Tongue (tissue), 2 donors: ENCODE measurements around the gene SYT1. TPM values are rescaled to one million over a fixed set of nuclear protein-coding genes. Genes with fewer than 3 reads are reported as not detected.
A peak's percentile ranks its signal among the peaks of the same experiment; 100 is the strongest.

Experiments used
- DNase-seq: peaks from one replicate; pipeline ENCODE4 v3.0.0-alpha.2; 2015
- total RNA-seq: library from RNA; depleted of rRNA; stranded (reverse); fragments of >200 nt; gene quantifications from one replicate; pipeline ENCODE4 v1.2.3, GENCODE V29; 2014

Gene SYT1
- total RNA-seq, 1 donor from 2014 or later, result 1.6 TPM

DNA sequence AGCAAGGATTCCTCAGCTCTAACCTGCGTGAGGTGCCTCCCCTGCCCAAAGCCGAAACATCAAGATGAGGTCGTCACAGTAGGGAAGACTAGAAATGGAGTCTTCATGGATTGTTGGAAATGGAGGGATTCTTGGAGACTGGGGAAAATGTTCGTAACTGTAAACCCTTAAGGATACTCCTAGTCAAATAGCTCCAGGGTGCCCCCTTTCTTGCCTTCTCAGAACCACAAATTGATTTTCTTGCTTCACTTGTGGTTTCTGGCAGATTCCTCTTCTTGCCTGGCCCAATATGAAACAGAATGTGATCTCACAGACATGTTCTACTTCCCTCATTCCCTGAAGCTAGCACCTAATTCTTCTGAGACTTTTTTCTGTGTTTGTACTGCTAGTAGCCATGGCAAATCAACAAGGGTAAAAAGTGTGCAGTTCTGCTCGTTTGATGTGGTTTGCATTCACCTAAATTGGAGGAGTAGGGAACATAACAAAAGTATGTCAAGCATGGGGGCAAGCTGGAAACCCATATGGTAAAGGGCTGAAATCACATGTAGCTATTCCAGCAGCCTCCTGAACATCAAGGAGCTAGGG lies 494.2 kb downstream of the SYT1 start:
- DNase-seq, result no peak

DNA sequence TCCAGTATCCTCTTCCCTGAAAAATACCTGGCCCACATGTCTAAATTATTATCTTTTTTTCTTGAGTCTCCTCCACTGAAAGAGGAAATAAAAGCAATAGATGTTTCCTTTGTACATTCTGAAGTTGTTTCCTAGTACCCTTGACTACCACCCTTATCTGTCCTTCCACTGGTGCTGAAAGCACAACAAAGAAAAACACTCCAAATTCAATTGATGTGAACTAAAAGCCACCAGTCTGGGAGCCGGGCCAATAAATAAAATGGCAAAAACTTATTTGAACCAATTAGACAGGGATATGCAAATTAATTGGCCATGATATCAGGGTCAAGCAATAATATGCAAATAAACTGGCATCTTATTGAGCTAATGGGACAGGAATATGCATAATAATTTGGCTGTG lies 495.7 kb downstream of the SYT1 start:
- no peak for DNase-seq

DNA sequence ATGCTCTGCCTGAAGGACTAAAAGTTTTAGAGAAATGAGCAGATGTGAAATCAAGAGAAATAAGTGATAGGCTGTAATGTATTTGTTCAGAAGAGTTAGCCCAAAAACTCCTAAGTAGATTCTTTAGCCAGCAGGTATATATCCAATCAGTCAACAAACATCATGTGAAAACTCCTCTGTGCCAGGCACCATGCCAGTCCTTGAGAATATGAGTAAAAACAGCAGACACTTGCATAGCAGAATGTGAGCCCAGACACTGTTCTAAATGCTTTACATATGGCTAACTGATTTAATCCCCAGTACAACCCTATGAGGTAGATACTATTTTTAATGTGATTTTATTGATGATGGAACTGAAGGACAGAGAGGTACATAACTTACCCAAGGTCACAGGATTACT lies 496.4 kb downstream of the SYT1 start:
- no peak for DNase-seq

DNA sequence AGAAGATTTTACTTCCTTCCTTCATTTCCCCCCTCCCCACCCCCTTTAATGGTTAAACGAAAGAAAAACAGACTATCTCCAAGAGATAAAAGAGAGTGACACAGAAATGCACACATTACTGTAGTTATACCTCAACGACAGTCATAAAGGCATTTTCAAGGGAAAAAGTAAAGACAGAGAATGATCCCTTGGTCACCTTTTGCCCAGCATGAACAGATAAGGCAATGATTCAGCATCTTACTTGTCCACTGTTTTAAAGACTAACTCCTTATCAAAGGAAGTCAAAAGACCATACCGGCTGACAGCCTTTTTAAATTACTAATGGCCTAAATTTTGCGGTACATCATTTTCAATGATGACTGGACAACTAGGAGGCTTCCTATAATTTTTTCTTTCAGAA lies 499.6 kb downstream of the SYT1 start:
- no peak for DNase-seq

DNA sequence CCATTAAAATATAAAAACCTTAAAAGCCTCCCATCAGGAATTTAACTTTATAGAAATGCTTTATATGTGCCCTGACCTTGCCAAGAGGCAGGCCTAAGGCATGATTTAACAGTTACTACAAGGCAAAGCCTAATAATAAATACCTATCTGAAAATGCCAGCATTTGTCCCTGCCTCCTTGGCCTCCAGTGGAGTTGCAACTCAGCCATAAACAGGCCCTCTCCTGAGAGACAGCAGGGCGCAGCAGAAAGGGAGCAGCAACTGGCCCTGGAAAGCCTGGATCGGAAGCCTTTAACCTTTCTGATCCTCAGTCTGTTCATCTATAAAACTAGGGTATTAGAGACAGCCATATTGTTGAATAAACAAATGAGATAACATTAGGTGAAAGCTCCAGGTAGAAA lies 501.8 kb downstream of the SYT1 start:
- DNase-seq, result no peak

DNA sequence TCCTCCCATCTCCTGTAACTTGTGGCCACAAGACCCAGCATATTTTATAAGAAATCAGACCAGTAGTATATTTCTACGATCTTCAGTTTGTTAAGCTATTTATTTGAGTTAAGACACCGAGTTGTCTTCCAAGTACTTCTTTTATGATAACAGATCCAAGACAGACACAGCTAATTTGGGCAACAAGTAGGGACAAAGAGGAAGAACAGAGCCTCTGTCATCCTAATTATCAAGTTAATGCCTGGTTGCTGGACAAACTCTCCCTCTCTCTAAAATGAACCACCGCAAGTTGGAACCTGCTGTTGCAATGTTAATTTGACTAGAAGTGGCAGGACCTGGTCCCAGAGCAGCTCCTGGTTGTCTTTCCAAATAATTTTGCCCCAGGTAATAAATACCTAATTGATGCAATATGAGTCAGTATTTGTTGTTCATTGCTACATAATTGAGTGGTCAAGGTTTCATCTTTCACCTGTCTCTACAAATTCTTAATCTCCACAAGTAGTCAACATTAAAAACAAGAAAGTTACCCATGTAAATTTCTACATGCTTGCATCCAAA lies 502.5 kb downstream of the SYT1 start:
- no peak for DNase-seq

DNA sequence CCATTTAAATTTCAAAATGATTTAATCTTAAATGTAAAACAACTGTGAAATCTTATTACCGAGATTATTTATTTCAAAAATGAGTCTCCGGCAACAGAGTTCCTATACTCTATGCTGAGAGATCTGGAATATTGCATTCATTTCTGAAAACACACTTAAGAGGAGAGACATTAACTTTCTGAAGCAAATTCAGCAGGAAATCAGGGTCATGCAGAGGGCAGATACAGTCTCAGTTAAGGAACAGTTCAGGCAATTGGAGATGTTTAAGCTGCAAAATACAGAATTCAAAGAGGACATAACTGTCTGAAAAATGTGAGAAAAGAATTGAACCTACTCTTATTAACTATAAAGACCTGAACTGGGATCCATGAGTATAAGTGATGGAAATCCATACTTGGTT lies 505.4 kb downstream of the SYT1 start:
- no peak for DNase-seq

DNA sequence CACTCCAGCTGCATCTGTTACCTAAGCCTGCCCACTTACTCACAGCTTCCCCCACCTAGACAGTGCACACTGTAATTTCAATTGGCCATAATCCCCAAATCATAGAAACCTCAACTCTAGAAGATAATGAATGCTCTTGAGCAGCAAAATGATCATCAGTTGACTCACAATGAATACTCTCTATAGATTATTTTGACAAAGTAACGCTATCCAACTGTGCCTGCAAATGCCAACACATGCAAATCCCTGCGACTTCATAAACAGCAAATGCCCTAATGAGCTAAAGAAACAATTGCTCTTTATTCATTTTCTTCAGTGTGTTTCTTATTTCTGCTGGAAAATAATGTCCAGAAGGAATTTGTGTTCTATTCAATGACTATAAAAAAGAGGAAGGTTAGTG lies 506.7 kb downstream of the SYT1 start:
- no peak for DNase-seq

DNA sequence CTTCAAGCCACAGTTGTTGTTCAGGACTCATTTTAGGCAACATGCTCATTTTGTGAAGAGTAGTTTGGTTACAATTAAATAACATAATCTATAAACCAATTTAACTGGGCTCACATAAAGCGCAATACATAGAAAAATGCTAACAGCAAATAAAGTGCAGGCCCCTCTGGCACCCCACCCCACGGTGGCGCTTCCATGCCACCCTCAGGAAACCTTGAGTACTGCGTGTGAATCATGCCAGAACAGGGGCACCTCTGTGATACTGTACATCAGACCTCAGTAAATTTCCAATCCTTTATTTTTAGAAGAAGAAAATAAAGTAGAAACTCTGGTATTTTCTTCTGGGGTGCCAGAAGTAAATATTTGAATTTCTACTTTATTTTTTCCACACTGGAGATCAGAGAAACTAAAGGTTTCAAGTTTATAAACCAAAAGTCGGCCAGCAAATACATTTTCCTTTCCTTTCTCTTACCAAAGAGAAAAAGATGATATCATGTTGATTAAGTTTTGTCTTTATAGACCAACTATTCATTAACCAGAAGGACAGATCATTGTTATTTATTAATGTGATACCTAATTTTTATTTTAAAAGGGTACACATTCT lies 509.4 kb downstream of the SYT1 start:
- DNase-seq, result peak; percentile 51

DNA sequence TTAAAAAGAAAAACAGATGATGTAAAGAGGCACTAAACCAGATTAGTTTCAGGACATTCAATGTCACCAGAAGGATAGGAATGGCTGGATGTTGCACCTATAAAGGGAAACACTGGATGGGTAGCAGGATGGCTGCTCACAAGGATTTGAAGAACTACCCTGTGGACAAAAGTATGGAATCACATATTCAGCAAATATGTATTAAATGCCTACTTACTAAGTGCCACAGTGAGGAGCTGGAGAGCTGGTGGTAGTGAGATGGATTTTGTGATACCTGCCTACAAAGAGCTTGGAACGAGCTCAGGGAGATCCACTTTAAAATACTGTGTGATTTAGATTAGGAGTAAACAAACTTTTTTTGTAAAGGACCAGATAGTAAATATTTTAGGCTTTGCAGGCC lies 510.0 kb downstream of the SYT1 start:
- no peak for DNase-seq

DNA sequence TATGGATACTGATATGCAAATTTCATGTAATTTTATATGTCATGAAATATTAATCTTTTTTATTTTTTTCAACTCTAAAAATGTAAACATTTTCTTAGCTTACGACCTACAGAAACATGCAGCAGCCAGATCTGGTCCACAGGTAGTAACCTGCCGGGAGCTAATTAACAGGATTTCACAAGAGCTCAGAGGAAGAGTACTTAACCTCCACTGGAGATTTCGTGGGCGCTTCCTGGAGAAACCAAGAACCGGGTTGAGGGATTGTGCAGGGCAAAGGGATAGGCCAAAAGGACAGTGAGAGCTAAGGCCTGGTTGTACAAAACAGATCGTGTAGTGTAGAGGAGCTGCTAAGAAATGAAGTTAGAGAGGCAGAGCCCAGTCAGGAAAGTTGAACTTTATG lies 510.5 kb downstream of the SYT1 start:
- no peak for DNase-seq

DNA sequence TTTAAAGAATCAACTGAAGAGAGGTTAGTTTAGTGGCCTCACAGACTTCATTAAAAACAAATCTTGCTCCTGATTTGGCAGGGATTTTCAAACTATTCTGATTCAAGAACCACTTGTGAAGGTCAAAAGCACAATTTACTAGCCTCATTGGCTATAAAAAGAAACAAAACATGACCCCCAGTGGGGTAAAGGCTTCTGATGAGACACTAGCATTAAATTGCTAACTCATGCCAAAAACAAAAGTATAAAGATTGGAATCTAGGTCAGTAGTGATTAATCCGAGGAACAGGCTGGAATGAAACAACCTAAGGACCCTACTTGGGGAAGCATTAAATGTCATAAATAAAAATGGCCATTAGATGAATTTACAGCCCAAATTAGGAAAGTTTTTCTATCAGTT lies 513.9 kb downstream of the SYT1 start:
- DNase-seq, result no peak

DNA sequence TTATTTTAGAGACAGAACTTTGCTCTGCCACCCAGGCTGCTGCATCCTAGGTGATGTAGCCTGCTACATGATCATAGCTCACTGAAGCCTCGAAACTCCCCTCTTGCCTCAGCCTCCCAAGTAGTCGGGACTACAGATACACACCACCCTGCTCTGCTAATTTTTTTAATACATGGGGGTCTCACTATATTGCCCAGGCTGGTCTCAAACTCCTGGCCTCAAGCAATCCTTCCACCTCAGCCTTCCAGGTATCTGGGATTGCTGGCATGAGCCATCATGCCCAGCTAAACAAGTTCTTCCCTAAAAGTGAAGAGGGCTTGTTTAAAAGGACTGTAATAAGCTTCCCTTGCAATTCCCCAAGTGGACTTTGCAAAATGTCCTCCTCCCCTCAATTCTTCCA lies 515.8 kb downstream of the SYT1 start:
- DNase-seq, result no peak

DNA sequence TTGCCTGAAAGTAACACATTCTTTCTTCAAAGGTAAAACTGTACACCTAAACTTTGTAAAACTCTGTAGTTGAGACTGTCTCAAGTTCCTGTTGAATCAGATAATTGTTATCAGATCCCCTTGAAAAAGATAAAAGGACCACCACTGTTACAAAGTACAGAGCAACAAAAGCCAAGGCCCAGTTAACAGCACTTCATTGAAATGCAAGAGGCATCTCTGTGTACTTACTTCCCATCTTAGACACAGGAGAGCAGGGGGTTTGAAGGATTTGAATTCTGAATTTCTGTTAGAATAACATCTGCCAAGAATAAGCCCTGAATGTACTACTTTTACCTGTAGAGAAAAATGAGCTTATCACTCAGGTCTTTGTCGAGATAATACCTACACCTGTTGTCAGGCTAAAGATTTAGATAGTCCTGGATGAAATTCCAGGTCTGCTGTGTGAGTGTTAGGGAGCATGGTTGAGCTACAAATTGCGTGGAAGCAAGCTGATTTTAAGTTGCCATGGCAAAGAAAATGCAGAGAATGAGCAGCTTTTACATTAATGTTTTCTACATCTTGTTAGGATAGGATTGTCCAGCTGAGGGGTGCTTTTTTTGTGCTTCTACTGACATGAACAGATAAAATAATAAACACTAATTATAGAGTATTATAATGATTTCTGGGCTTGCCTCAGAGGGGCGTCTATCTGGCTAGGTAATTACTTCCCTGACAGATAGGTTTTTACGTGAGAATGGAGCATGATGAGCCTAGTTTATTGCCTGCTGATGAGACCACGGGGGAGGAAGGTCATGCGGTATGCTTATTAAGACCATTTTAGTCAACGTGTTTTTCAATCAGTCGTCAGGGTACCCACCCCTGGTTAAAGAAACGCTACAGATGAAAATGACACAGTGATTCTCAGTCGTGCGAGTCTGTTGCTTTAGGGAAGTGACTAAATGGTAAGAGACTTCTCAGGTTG lies 517.0 kb downstream of the SYT1 start:
- DNase-seq, result no peak

DNA sequence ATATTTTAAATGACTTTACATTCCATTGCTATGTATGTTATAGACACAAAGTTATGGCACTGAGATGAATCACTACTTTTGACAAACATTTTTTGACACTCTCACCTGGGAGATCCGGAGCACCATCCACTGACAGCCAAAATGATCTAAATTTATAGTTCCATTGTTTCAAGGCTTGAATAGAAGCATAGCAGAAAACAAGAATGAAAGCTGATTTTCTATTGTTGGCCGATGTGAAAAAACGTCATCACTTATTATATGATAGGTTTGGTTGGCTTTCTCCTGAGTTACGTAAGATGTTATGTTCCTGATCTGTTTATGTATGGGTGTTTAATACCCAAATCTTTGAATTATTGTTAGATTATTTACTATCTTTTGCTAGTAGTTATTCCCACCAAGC lies 520.0 kb downstream of the SYT1 start:
- DNase-seq, result no peak

DNA sequence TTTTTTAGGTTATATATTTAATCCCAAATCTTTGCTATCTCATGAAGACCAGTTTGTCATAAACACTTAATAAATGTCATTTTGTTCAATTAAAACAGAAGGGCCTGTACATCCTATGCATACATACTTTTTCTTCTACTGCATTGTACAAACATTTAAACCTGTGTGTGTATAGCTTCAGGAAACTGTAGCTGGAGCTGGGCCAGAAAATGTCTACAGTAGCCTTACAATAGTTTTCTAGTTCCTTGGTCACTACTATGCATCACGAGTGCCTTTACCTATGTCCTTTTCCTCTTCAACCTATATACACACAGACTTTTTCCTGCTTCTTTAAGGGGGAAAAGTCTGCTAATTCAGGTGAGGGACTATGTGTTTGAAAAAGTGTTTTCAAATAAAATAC lies 523.4 kb downstream of the SYT1 start:
- no peak for DNase-seq

DNA sequence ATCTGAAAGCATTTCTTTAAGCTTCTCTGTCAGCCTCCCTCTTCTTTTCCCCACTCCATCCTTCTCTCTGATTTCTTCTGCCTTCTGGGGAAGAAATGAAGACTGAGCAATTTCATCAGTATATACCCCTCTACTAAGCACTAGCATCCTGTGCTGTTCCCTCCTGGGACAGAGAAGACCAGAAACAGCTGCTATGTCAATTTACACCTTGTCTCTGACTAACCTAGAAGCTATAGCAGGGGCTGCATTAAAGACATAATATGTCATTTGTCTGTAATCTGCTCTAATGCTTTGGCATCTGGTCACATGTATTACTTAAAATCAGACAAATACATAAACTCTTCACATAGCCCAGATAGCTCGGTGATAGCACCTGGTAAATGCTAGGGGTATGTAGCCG lies 529.3 kb downstream of the SYT1 start:
- no peak for DNase-seq

DNA sequence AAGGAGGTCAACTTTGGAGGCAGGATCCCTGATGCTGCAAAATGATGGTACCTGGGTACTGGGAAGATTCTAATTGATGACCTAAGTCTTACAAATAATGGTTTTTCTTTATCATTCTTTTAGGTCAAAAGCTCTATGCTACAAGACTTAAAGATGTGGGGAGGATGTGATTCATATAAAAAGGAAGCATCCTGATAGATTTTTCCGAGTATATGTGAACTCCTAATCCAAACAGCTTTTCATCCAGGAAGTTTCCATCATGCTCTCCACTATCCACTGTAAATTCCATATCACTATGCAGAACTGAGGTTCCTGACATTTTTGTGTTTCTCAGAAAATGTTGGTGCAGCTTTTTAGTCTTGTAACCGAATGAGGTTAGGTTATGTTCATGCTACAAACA lies 533.0 kb downstream of the SYT1 start:
- DNase-seq, result no peak

DNA sequence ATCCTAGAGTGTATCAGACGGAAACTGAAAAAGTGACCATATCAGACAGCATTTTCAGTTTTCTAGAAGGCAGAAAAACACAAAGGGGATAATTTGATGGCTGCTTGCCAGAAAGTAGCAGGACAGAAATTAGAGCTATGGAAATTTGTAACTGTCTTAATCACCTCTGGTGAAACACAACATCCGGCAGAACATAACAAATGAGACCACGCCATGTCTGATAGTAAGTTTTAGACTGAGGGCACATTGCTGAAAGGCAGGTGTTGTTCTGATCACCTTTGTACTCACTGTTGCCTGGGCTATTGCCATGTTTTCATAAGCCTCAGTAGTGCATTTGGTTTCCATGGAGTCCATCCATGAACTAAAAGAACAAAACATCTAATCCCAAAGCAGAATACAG lies 535.9 kb downstream of the SYT1 start:
- no peak for DNase-seq

DNA sequence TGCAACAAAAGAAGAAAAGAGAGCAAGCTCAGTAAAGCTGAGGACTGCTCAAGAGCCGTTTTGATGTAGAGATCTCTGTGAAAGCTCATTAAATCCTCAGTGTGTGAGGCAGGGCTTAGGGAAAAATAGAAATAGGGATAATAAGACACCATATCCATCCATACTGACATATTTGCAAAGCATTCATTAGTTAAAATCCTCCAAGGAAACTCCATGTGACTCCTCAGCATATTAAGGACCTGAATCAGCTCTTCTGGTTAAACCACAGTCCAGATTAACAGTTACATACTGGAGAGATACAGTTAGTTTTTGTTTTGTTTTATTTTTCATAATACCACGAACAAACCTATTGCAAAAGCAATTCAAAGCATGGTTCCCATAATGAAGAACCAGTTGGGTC lies 538.0 kb downstream of the SYT1 start:
- DNase-seq, result no peak

DNA sequence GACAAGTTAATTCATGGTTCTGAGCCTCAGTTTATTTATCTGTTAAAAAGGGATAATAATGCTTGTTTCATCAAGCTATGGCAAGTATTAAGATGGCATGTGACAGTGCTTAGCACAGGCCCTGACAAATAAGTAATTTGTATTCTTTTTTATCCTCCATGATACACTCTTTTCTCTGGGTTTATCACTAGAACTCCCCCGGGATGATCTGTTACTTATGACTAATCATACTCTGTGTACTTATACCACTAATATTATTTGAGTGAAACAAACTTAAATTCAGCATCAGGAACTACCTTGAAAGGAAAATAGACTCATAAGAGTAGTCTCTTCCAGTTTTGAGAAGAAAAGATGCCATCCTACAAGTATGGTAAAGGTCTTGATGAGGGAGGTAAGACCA lies 542.4 kb downstream of the SYT1 start:
- no peak for DNase-seq

DNA sequence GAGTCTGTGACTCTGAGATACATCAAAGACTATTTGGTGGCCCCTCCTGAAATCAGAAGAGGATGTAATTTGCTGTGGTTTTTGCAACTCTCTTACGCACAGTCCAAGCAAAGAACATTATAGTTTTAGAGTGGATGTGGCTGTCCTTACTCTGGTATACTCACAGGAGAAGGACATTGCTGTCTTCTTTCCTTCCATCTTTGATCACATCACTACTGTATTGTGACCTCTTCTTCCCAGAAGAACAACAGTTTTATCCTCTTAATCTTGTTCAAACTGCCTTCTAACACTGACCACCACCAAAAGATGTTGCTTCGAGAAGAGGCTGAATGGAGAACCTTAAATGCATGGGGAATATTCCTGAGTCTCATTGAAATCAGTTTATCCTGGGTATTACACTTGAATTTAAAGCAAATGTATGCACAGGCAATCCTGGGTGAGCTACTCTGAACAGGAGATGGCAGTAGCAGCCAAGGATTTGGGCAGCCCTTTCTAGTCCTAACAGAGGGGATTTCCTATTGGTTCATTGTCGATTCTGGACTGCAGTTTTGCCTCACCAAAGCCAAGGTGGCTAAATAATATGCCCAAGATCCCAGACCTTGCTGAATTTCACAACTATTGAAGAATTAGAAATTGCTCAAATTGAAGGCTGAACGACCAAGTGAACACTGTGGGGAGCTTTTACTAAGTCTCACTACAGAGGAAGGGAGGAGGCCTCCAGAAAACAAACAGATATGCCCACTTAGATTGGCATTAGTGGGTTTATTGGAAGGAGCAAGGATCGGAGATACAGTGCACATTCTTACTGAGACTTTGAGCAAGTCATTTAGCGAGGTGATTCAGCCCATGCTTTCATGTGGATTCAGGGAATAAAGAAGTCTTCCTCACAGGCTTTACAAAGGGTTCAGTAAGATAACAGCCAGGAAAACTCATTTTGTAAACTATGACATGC lies 543.4 kb downstream of the SYT1 start:
- DNase-seq, result peak; percentile 73
